OCI-LY3 (cell line): Measurements from ENCODE around the gene DHX30.
"Not testable (repeated sequence)": the region's sequence is repeated elsewhere in the genome, so short reads cannot be mapped to it uniquely, and the experiment has no call there.

ENCODE experiments used
- H2AFZ ChIP-seq: fragments of 200-600, 300-600 bp; shearing (Covaris generic); 2 replicates; pipeline ENCODE4 v1.6.0; 2014; ENCODE audit warnings: antibody characterized with exemption, low read depth, low read length
- H3K27ac ChIP-seq: fragments of 200-600, 300-600 bp; sonication (generic); 2 replicates; pipeline ENCODE4 v1.5.1; 2014; ENCODE audit warnings: mild to moderate bottlenecking, low read length, moderate library complexity, mixed read lengths
- H3K27me3 ChIP-seq: fragments of 200-600, 300-600 bp; sonication (generic); 2 replicates; pipeline ENCODE4 v1.6.1; 2014; ENCODE audit warnings: low read depth, low read length, mixed read lengths
- H3K36me3 ChIP-seq: fragments of 200-600, 300-600 bp; sonication (generic); replicated peaks from 2 replicates; pipeline ENCODE3; 2014; ENCODE audit warnings: low read depth, low read length, mixed read lengths
- H3K4me1 ChIP-seq: fragments of 300-600, 200-600 bp; sonication (generic); 2 replicates; pipeline ENCODE4 v1.6.1; 2014; ENCODE audit warnings: low read length, mixed read lengths
- H3K4me2 ChIP-seq: fragments of 200-600, 300-600 bp; sonication (generic); 2 replicates; pipeline ENCODE4 v1.6.1; 2014; ENCODE audit warnings: low read length, mixed read lengths
- H3K4me3 ChIP-seq: fragments of 300-600, 200-600 bp; sonication (generic); 2 replicates; pipeline ENCODE4 v1.5.1; 2014; ENCODE audit warnings: antibody characterized with exemption, mild to moderate bottlenecking, low read length, moderate library complexity
- H3K79me2 ChIP-seq: fragments of 300-600, 200-600 bp; shearing (Covaris generic); 2 replicates; pipeline ENCODE4 v1.6.1; 2014; ENCODE audit warnings: mild to moderate bottlenecking, low read length, mixed read lengths
- H3K9ac ChIP-seq: fragments of 300-600, 200-600 bp; shearing (Covaris generic); 2 replicates; pipeline ENCODE4 v1.6.0; 2014; ENCODE audit warnings: mild to moderate bottlenecking, low read length, moderate library complexity
- H3K9me3 ChIP-seq: fragments of 200-600, 300-600 bp; shearing (Covaris generic); 2 replicates; pipeline ENCODE4 v1.6.1; 2014; ENCODE audit warnings: low read length, mixed read lengths; ENCODE audit not compliant: insufficient read depth
- H4K20me1 ChIP-seq: fragments of 200-600, 300-600 bp; sonication (generic); 2 replicates; pipeline ENCODE4 v1.6.1; 2016; ENCODE audit warnings: low read length, mixed read lengths; ENCODE audit not compliant: insufficient read depth
- CTCF ChIP-seq: fragments of 200-600, 300-600 bp; sonication (generic); IDR thresholded peaks from 2 replicates; pipeline ENCODE4 v1.5.1; 2014; ENCODE audit warnings: antibody characterized with exemption, low read length, low read depth
- EZH2phosphoT487 ChIP-seq: fragments of 200-600 bp; shearing (Covaris generic); IDR thresholded peaks from 2 replicates; pipeline ENCODE4 v1.6.1; 2018; ENCODE audit warnings: antibody characterized with exemption, mixed run types, low read depth

Gene DHX30

GRCh38 chr3:47813551-47814177, 10.7 kb downstream of the DHX30 start:
- no peak overlapping the region for H3K9ac ChIP-seq
- H3K79me2 ChIP-seq = no peaks in the 10 kb centered on the region
- H3K27ac ChIP-seq = no peak overlapping the region
- no peak for TF ChIP-seq CTCF
- TF ChIP-seq EZH2phosphoT487 = no peak
- H3K9me3 ChIP-seq = no peaks in the 10 kb centered on the region
- no peak overlapping the region for H3K4me3 ChIP-seq
- H2AFZ ChIP-seq = no peak overlapping the region
- no peaks in the 10 kb centered on the region for H4K20me1 ChIP-seq
- peaks cover 46% of the 10 kb centered on the region for H3K36me3 ChIP-seq
- H3K27me3 ChIP-seq = no peaks in the 10 kb centered on the region
- no peaks in the 10 kb centered on the region for H3K4me1 ChIP-seq
- H3K4me2 ChIP-seq = no peak overlapping the region

GRCh38 chr3:47817609-47818008, 14.7 kb downstream of the DHX30 start:
- Histone ChIP-seq H3K9ac (no peak overlapping the region), H3K9me3 (no peaks in the 10 kb centered on the region), H4K20me1 (no peaks in the 10 kb centered on the region), H3K4me1 (no peaks in the 10 kb centered on the region), H3K79me2 (no peaks in the 10 kb centered on the region), H3K27ac (no peak overlapping the region), H2AFZ (no peak overlapping the region), H3K4me3 (no peak overlapping the region), H3K4me2 (no peak overlapping the region), H3K27me3 (no peaks in the 10 kb centered on the region), H3K36me3 (peaks cover 41% of the 10 kb centered on the region)
- no peak for TF ChIP-seq CTCF
- TF ChIP-seq EZH2phosphoT487 = no peak

GRCh38 chr3:47824541-47825473, 21.9 kb downstream of the DHX30 start:
- Histone ChIP-seq H2AFZ (peak overlapping the region; percentile 85), H3K27ac (peak overlapping the region; percentile 43), H3K79me2 (peaks cover 46% of the 10 kb centered on the region), H3K4me2 (peak overlapping the region; percentile 79), H3K4me3 (peak overlapping the region; percentile 89), H3K9me3 (no peaks in the 10 kb centered on the region), H3K27me3 (no peaks in the 10 kb centered on the region), H4K20me1 (0 out of 2 replicates have a peak, but pooled peaks cover 7% of the 10 kb centered on the region), H3K9ac (peak overlapping the region; percentile 85), H3K36me3 (peaks cover 37% of the 10 kb centered on the region), H3K4me1 (peaks cover 17% of the 10 kb centered on the region)
- TF ChIP-seq CTCF = peak; percentile 90
- TF ChIP-seq EZH2phosphoT487 = no peak

- H3K9ac ChIP-seq = peak overlapping the region; percentile 85
- 0 out of 2 replicates have a peak, but pooled peaks cover 7% of the 10 kb centered on the region for H4K20me1 ChIP-seq
- no peaks in the 10 kb centered on the region for H3K27me3 ChIP-seq
- H2AFZ ChIP-seq = no peak overlapping the region
- H3K4me2 ChIP-seq = peak overlapping the region; percentile 79
- TF ChIP-seq CTCF (no peak), EZH2phosphoT487 (no peak)
- peaks cover 46% of the 10 kb centered on the region for H3K79me2 ChIP-seq
- H3K27ac ChIP-seq = 0 out of 2 replicates have a peak overlapping the region, but pooled peaks have one; percentile 43
- H3K36me3 ChIP-seq = peaks cover 33% of the 10 kb centered on the region
- peaks cover 17% of the 10 kb centered on the region for H3K4me1 ChIP-seq
- H3K4me3 ChIP-seq = peak overlapping the region; percentile 89
- no peaks in the 10 kb centered on the region for H3K9me3 ChIP-seq
Observed at GRCh38 chr3:47825590-47825989, 22.7 kb downstream of the DHX30 start.

GRCh38 chr3:47829482-47829881, 26.5 kb downstream of the DHX30 start:
- H3K4me3 ChIP-seq, H3K4me2 ChIP-seq, H3K27me3 ChIP-seq, H3K9ac ChIP-seq, H4K20me1 ChIP-seq, H3K9me3 ChIP-seq, H3K27ac ChIP-seq, H2AFZ ChIP-seq: not testable (repeated sequence)
- peaks cover 44% of the 10 kb centered on the region for H3K79me2 ChIP-seq
- H3K4me1 ChIP-seq = peaks cover 14% of the 10 kb centered on the region
- H3K36me3 ChIP-seq = peaks cover 52% of the 10 kb centered on the region
